Bronchial epithelial cell (primary cell): ENCODE data around the gene RBM33. TPM values are rescaled to one million over a fixed set of nuclear protein-coding genes. Genes with fewer than 3 reads are reported as not detected.

Experiments
- DNase-seq: peaks from one replicate; pipeline ENCODE4 v3.0.0-alpha.2; 2010; ENCODE audit warnings: low read depth
- FAIRE-seq: peaks from 2 replicates; lab custom pipeline; 2011; peaks lifted over from hg19 to GRCh38; lab: Jason Lieb, UNC
- H3K27me3 ChIP-seq: 2 replicates; pipeline ENCODE4 v1.5.1; 2011; ENCODE audit warnings: low read length; ENCODE audit not compliant: control insufficient read depth, insufficient read depth
- H3K36me3 ChIP-seq: 2 replicates; pipeline ENCODE4 v1.5.1; 2011; ENCODE audit warnings: low read length; ENCODE audit not compliant: control insufficient read depth, insufficient read depth
- H3K4me3 ChIP-seq: 2 replicates; pipeline ENCODE4 v1.5.1; 2011; ENCODE audit warnings: mild to moderate bottlenecking, low read depth, low read length, control low read depth
- CTCF ChIP-seq: IDR thresholded peaks from 2 replicates; pipeline ENCODE4 v1.5.1; 2011; ENCODE audit warnings: mild to moderate bottlenecking, moderate library complexity, low read length, control low read depth, inconsistent platforms; ENCODE audit not compliant: insufficient read depth, severe bottlenecking
- total RNA-seq: library from RNA; depleted of rRNA; stranded (reverse); fragments of >200 nt; gene quantifications from 2 replicates; pipeline ENCODE4 v1.2.1, GENCODE V29; 2014

Gene RBM33
- total RNA-seq, 1 donor from 2014 or later, result 17.1 TPM

- TF ChIP-seq CTCF, result no peak
- no peak overlapping the region for H3K4me3 ChIP-seq
- FAIRE-seq (no peak), DNase-seq (no peak)
- no peaks in the 10 kb centered on the region for H3K27me3 ChIP-seq
- peaks cover 16% of the 10 kb centered on the region for H3K36me3 ChIP-seq
These were observed 101.3 kb downstream of the RBM33 start for GRCh38 chr7:155745737-155746136.

GRCh38 chr7:155746188-155746587, 101.7 kb downstream of the RBM33 start:
- FAIRE-seq (no peak), DNase-seq (no peak)
- no peak for TF ChIP-seq CTCF
- no peaks in the 10 kb centered on the region for H3K27me3 ChIP-seq
- H3K36me3 ChIP-seq, result peaks cover 16% of the 10 kb centered on the region
- H3K4me3 ChIP-seq, result no peak overlapping the region

- no peak for TF ChIP-seq CTCF
- FAIRE-seq (no peak), DNase-seq (no peak)
- peaks cover 13% of the 10 kb centered on the region for H3K36me3 ChIP-seq
- H3K27me3 ChIP-seq, result no peaks in the 10 kb centered on the region
- no peak overlapping the region for H3K4me3 ChIP-seq
These were observed 102.7 kb downstream of the RBM33 start for GRCh38 chr7:155747209-155747608.

- Histone ChIP-seq H3K4me3 (no peak overlapping the region), H3K27me3 (no peaks in the 10 kb centered on the region), H3K36me3 (peaks cover 7% of the 10 kb centered on the region)
- TF ChIP-seq CTCF, result no peak
- DNase-seq (no peak), FAIRE-seq (no peak)
These were observed 105.1 kb downstream of the RBM33 start for GRCh38 chr7:155749578-155749977.

- FAIRE-seq (no peak), DNase-seq (peak; percentile 37)
- no peak overlapping the region for H3K4me3 ChIP-seq
- H3K36me3 ChIP-seq, result peaks cover under 1% of the 10 kb centered on the region
- TF ChIP-seq CTCF, result no peak
- no peaks in the 10 kb centered on the region for H3K27me3 ChIP-seq
These were observed 106.0 kb downstream of the RBM33 start for GRCh38 chr7:155750255-155751125.
